WTC11 (cell line): ENCODE data around the gene PDK2. TPM values are rescaled to one million over a fixed set of nuclear protein-coding genes. Genes with fewer than 3 reads are reported as not detected.
A peak's percentile ranks its signal among the peaks of the same experiment; 100 is the strongest.

ENCODE experiments used
- ATAC-seq: fragments of 200-7000 bp; cut with Tn5 transposase; 2 replicates; pipeline ENCODE4 v1.10.0; 2021; ENCODE audit warnings: mild to moderate bottlenecking, moderate library complexity
- CTCF ChIA-PET: fragments of 300-600 bp; sonication (Branson Sonifier 250); formaldehyde crosslinking; loops from one replicate; lab custom pipeline; 2021; ENCODE audit warnings: antibody characterized with exemption; lab: Charles Lee
- POLR2A ChIA-PET: fragments of 350-600 bp; sonication (Branson Sonifier 250); formaldehyde crosslinking; loops from one replicate; lab custom pipeline; 2021; ENCODE audit warnings: antibody characterized with exemption; lab: Charles Lee
- DNase-seq: peaks from one replicate; pipeline ENCODE4 v3.0.0; 2021; ENCODE audit warnings: low spot score
- H3K27ac Mint-ChIP-seq: 2 replicates; pipeline ENCODE4 v1.8.0; 2021; ENCODE audit warnings: mixed read lengths
- H3K27me3 Mint-ChIP-seq: 2 replicates; pipeline ENCODE4 v1.8.0; 2021; ENCODE audit warnings: low read depth, mild to moderate bottlenecking, moderate library complexity, mixed read lengths
- H3K36me3 Mint-ChIP-seq: 2 replicates; pipeline ENCODE4 v1.8.0; 2021; ENCODE audit warnings: mixed read lengths
- H3K4me1 Mint-ChIP-seq: 2 replicates; pipeline ENCODE4 v1.8.0; 2022; ENCODE audit warnings: mixed read lengths
- H3K4me3 Mint-ChIP-seq: 2 replicates; pipeline ENCODE4 v1.8.0; 2021; ENCODE audit warnings: mild to moderate bottlenecking, moderate library complexity, mixed read lengths
- H3K9me3 Mint-ChIP-seq: 2 replicates; pipeline ENCODE4 v1.8.0; 2021; ENCODE audit warnings: mixed read lengths
- ATF1 ChIP-seq: sonication (generic); formaldehyde crosslinking; IDR thresholded peaks from 2 replicates; pipeline ENCODE4 v1.8.1; 2023; ENCODE audit warnings: mild to moderate bottlenecking, moderate library complexity, missing genetic modification reagents
- ATF6 ChIP-seq: sonication (generic); formaldehyde crosslinking; IDR thresholded peaks from 2 replicates; pipeline ENCODE4 v1.8.1; 2023; ENCODE audit warnings: mild to moderate bottlenecking, missing genetic modification reagents
- ERG ChIP-seq: fragments of 250-450 bp; sonication (Bioruptor Pico); IDR thresholded peaks from 2 replicates; pipeline ENCODE4 v1.8.0; 2021; ENCODE audit warnings: mild to moderate bottlenecking
- ETV6 ChIP-seq: sonication (generic); formaldehyde crosslinking; IDR thresholded peaks from 2 replicates; pipeline ENCODE4 v1.8.1; 2022; ENCODE audit warnings: mild to moderate bottlenecking, missing genetic modification reagents
- FOXP4 ChIP-seq: sonication (generic); formaldehyde crosslinking; IDR thresholded peaks from 2 replicates; pipeline ENCODE4 v1.8.0; 2022; ENCODE audit warnings: mild to moderate bottlenecking, missing genetic modification reagents
- GTF2I ChIP-seq: fragments of 250-450 bp; sonication (Bioruptor Pico); conservative IDR thresholded peaks from 2 replicates; pipeline ENCODE4 v1.4.0; 2021; ENCODE audit warnings: mild to moderate bottlenecking
- HMGXB4 ChIP-seq: sonication (generic); formaldehyde crosslinking; IDR thresholded peaks from 2 replicates; pipeline ENCODE4 v1.8.1; 2023; ENCODE audit warnings: mild to moderate bottlenecking, moderate library complexity, missing genetic modification reagents
- IRF2 ChIP-seq: sonication (generic); formaldehyde crosslinking; IDR thresholded peaks from 2 replicates; pipeline ENCODE4 v1.8.0; 2022; ENCODE audit warnings: low read depth, missing genetic modification reagents, borderline replicate concordance
- JAZF1 ChIP-seq: fragments of 250-450 bp; sonication (Bioruptor Pico); IDR thresholded peaks from 2 replicates; pipeline ENCODE4 v1.9.0; 2021; ENCODE audit warnings: moderate library complexity, mild to moderate bottlenecking, inconsistent platforms
- PRDM15 ChIP-seq: sonication (generic); formaldehyde crosslinking; IDR thresholded peaks from 2 replicates; pipeline ENCODE4 v1.8.0; 2022; ENCODE audit warnings: missing genetic modification reagents
- RORB ChIP-seq: fragments of 250-450 bp; sonication (Bioruptor Pico); IDR thresholded peaks from 2 replicates; pipeline ENCODE4 v1.9.0; 2021; ENCODE audit warnings: mild to moderate bottlenecking
- SP1 ChIP-seq: sonication (generic); formaldehyde crosslinking; conservative IDR thresholded peaks from 2 replicates; pipeline ENCODE4 v1.8.1; 2022; ENCODE audit warnings: missing genetic modification reagents
- ZNF121 ChIP-seq: sonication (generic); formaldehyde crosslinking; IDR thresholded peaks from 2 replicates; pipeline ENCODE4 v1.8.0; 2023; ENCODE audit warnings: missing genetic modification reagents
- ZNF263 ChIP-seq: sonication (generic); formaldehyde crosslinking; IDR thresholded peaks from 2 replicates; pipeline ENCODE4 v1.8.1; 2022; ENCODE audit warnings: low read depth, mild to moderate bottlenecking, moderate library complexity, missing genetic modification reagents
- ZNF423 ChIP-seq: fragments of 250-450 bp; sonication (Bioruptor Pico); IDR thresholded peaks from 2 replicates; pipeline ENCODE4 v2.1.2; 2022; ENCODE audit warnings: mild to moderate bottlenecking, moderate library complexity
- ZNF671 ChIP-seq: fragments of 250-450 bp; sonication (Bioruptor Pico); IDR thresholded peaks from 2 replicates; pipeline ENCODE4 v1.8.0; 2021; ENCODE audit warnings: mild to moderate bottlenecking
- total RNA-seq: library from RNA; stranded (reverse); gene quantifications from 3 replicates; pipeline ENCODE4 v1.2.3, GENCODE V29; 2021
- TF ChIP-seq, protein P1 (sequence below): sonication (generic); formaldehyde crosslinking; IDR thresholded peaks from 2 replicates; pipeline ENCODE4 v1.8.0; 2023; ENCODE audit warnings: mild to moderate bottlenecking, missing genetic modification reagents
- TF ChIP-seq, protein P2 (sequence below): sonication (generic); formaldehyde crosslinking; IDR thresholded peaks from 2 replicates; pipeline ENCODE4 v1.8.1; 2022; ENCODE audit warnings: low read depth, mild to moderate bottlenecking, moderate library complexity, missing genetic modification reagents, borderline replicate concordance
- TF ChIP-seq, protein P3 (sequence below): fragments of 250-450 bp; sonication (Bioruptor Pico); IDR thresholded peaks from 2 replicates; pipeline ENCODE4 v2.1.2; 2022; ENCODE audit warnings: mild to moderate bottlenecking, moderate library complexity

PDK2 gene
- total RNA-seq, 1 experiment from 2014 or later, result 16.6 TPM

GRCh38 chr17:50149417-50150353 lies 54.5 kb downstream of the PDK2 start:
- H3K27ac Mint-ChIP-seq, result no peak overlapping the region
- H3K36me3 Mint-ChIP-seq, result no peaks in the 10 kb centered on the region
- ChIA-PET POLR2A (no interaction called here), CTCF (interaction anchor here (0.8 to 6.2 kb wide), 14 partner anchors 10 to 197 kb away, joined by 3 to 52 read pairs (median 4); partner anchors contain the start of genes PDK2 and TMEM92)
- peaks cover 19% of the 10 kb centered on the region for H3K27me3 Mint-ChIP-seq
- no peaks in the 10 kb centered on the region for H3K9me3 Mint-ChIP-seq
- no peak for ATAC-seq
- peak overlapping the region; percentile 80 for H3K4me3 Mint-ChIP-seq
- H3K4me1 Mint-ChIP-seq, result peaks cover 33% of the 10 kb centered on the region
- no peak for DNase-seq
- TF ChIP-seq FOXP4 (CRISPR knock-in tag), result peak; percentile 81
- TF ChIP-seq, protein P1, sequence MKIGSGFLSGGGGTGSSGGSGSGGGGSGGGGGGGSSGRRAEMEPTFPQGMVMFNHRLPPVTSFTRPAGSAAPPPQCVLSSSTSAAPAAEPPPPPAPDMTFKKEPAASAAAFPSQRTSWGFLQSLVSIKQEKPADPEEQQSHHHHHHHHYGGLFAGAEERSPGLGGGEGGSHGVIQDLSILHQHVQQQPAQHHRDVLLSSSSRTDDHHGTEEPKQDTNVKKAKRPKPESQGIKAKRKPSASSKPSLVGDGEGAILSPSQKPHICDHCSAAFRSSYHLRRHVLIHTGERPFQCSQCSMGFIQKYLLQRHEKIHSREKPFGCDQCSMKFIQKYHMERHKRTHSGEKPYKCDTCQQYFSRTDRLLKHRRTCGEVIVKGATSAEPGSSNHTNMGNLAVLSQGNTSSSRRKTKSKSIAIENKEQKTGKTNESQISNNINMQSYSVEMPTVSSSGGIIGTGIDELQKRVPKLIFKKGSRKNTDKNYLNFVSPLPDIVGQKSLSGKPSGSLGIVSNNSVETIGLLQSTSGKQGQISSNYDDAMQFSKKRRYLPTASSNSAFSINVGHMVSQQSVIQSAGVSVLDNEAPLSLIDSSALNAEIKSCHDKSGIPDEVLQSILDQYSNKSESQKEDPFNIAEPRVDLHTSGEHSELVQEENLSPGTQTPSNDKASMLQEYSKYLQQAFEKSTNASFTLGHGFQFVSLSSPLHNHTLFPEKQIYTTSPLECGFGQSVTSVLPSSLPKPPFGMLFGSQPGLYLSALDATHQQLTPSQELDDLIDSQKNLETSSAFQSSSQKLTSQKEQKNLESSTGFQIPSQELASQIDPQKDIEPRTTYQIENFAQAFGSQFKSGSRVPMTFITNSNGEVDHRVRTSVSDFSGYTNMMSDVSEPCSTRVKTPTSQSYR, result no peak
- no peak for TF ChIP-seq GTF2I
- peak; percentile 52 for TF ChIP-seq SP1 (CRISPR knock-in tag)
- TF ChIP-seq ATF6, result no peak
- 0 out of 2 replicates have a peak, but pooled peaks have one; percentile 18 for TF ChIP-seq ZNF121 (CRISPR knock-in tag)
- TF ChIP-seq IRF2 (CRISPR knock-in tag), result no peak
- no peak for TF ChIP-seq JAZF1
- peak; percentile 12; the same call in 1 of the 2 replicates for TF ChIP-seq PRDM15 (CRISPR knock-in tag)
- 0 out of 2 replicates have a peak, but pooled peaks have one; percentile 51 for TF ChIP-seq ATF1 (CRISPR knock-in tag)
- no peak for TF ChIP-seq RORB (CRISPR knock-in tag)
- peak; percentile 47 for TF ChIP-seq HMGXB4 (CRISPR knock-in tag)
- peak; percentile 16 for TF ChIP-seq ZNF263
- TF ChIP-seq ETV6 (CRISPR knock-in tag), result peak; percentile 42; the same call in 1 of the 2 replicates
- TF ChIP-seq, protein P2, sequence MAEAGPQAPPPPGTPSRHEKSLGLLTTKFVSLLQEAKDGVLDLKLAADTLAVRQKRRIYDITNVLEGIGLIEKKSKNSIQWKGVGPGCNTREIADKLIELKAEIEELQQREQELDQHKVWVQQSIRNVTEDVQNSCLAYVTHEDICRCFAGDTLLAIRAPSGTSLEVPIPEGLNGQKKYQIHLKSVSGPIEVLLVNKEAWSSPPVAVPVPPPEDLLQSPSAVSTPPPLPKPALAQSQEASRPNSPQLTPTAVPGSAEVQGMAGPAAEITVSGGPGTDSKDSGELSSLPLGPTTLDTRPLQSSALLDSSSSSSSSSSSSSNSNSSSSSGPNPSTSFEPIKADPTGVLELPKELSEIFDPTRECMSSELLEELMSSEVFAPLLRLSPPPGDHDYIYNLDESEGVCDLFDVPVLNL, result no peak
- TF ChIP-seq ZNF423 (CRISPR knock-in tag), result no peak; the same call in 1 of the 2 replicates
- TF ChIP-seq, protein P3, sequence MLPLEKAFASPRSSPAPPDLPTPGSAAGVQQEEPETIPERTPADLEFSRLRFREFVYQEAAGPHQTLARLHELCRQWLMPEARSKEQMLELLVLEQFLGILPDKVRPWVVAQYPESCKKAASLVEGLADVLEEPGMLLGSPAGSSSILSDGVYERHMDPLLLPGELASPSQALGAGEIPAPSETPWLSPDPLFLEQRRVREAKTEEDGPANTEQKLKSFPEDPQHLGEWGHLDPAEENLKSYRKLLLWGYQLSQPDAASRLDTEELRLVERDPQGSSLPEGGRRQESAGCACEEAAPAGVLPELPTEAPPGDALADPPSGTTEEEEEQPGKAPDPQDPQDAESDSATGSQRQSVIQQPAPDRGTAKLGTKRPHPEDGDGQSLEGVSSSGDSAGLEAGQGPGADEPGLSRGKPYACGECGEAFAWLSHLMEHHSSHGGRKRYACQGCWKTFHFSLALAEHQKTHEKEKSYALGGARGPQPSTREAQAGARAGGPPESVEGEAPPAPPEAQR, result no peak
- TF ChIP-seq ZNF671 (CRISPR knock-in tag), result no peak
- no peak for TF ChIP-seq ERG
